GM23338 (cell line): ENCODE data around the gene DHFR2. TPM values are rescaled to one million over a fixed set of nuclear protein-coding genes. Genes with fewer than 3 reads are reported as not detected.
A peak's percentile ranks its signal among the peaks of the same experiment; 100 is the strongest.

ENCODE experiments used
- ATAC-seq: fragments of 200-7000 bp; cut with Tn5 transposase; 3 replicates; pipeline ENCODE4 v1.9.1; 2020
- DNase-seq: peaks from one replicate; pipeline ENCODE4 v3.0.0-alpha.2; 2015; ENCODE audit warnings: low spot score
- H2AFZ ChIP-seq: fragments of 200-600 bp; sonication (generic); 2 replicates; pipeline ENCODE4 v1.8.0; 2016; ENCODE audit warnings: antibody characterized with exemption, mild to moderate bottlenecking, moderate library complexity
- H3F3A ChIP-seq: fragments of 200-600 bp; sonication (generic); replicated peaks from 2 replicates; pipeline ENCODE4 v1.8.0; 2017; ENCODE audit warnings: antibody characterized with exemption, mixed run types, low read depth
- H3K27ac ChIP-seq: fragments of 200-600 bp; sonication (generic); 2 replicates; pipeline ENCODE4 v1.6.1; 2016; ENCODE audit warnings: low read depth
- H3K27me3 ChIP-seq: fragments of 200-600 bp; sonication (generic); 2 replicates; pipeline ENCODE4 v1.8.0; 2016; ENCODE audit warnings: mild to moderate bottlenecking, mixed run types, moderate library complexity; ENCODE audit not compliant: insufficient read depth
- H3K36me3 ChIP-seq: fragments of 200-600 bp; sonication (generic); 2 replicates; pipeline ENCODE4 v1.8.0; 2016; ENCODE audit warnings: mild to moderate bottlenecking; ENCODE audit not compliant: insufficient read depth
- H3K4me1 ChIP-seq: fragments of 200-600 bp; sonication (generic); 2 replicates; pipeline ENCODE4 v1.8.0; 2016; ENCODE audit warnings: mild to moderate bottlenecking, moderate library complexity; ENCODE audit not compliant: insufficient read depth
- H3K4me2 ChIP-seq: fragments of 200-600 bp; sonication (generic); 2 replicates; pipeline ENCODE4 v1.7.1; 2017; ENCODE audit warnings: mixed run types
- H3K4me3 ChIP-seq: fragments of 200-600 bp; sonication (generic); 2 replicates; pipeline ENCODE4 v1.6.1; 2016; ENCODE audit warnings: mixed run types
- H3K79me2 ChIP-seq: fragments of 200-600 bp; sonication (generic); replicated peaks from 2 replicates; pipeline ENCODE4 v1.8.0; 2017; ENCODE audit warnings: mild to moderate bottlenecking; ENCODE audit not compliant: insufficient read depth
- H3K9me2 ChIP-seq: fragments of 200-600 bp; sonication (generic); 2 replicates; pipeline ENCODE4 v1.8.0; 2017; ENCODE audit not compliant: insufficient read depth
- H4K20me1 ChIP-seq: fragments of 200-600 bp; sonication (generic); replicated peaks from 2 replicates; pipeline ENCODE4 v1.8.0; 2017; ENCODE audit warnings: mild to moderate bottlenecking; ENCODE audit not compliant: insufficient read depth
- H3K27ac Mint-ChIP-seq: 2 replicates; pipeline ENCODE4 v1.8.0; 2020; ENCODE audit warnings: inconsistent platforms, mild to moderate bottlenecking, moderate library complexity, mixed read lengths
- H3K27me3 Mint-ChIP-seq: 3 replicates; pipeline ENCODE4 v1.8.0; 2022; ENCODE audit warnings: low read depth, mild to moderate bottlenecking, moderate library complexity, mixed read lengths, inconsistent platforms; ENCODE audit not compliant: insufficient read depth, poor library complexity
- H3K36me3 Mint-ChIP-seq: 3 replicates; pipeline ENCODE4 v1.8.0; 2021; ENCODE audit warnings: low read depth, mild to moderate bottlenecking, inconsistent platforms, moderate library complexity, mixed read lengths
- H3K4me1 Mint-ChIP-seq: 3 replicates; pipeline ENCODE4 v1.8.0; 2020; ENCODE audit warnings: mild to moderate bottlenecking, inconsistent platforms, mixed read lengths
- H3K4me3 Mint-ChIP-seq: 3 replicates; pipeline ENCODE4 v1.8.0; 2021; ENCODE audit warnings: moderate library complexity, mild to moderate bottlenecking, inconsistent platforms, mixed read lengths
- H3K9me3 Mint-ChIP-seq: 3 replicates; pipeline ENCODE4 v1.8.0; 2020; ENCODE audit warnings: moderate library complexity, mild to moderate bottlenecking, inconsistent platforms, mixed read lengths
- CREB1 ChIP-seq: fragments of 250-450 bp; sonication (Bioruptor Pico); IDR thresholded peaks from 2 replicates; pipeline ENCODE4 v1.5.0; 2020; ENCODE audit warnings: low read depth, mild to moderate bottlenecking, moderate library complexity
- CTCF ChIP-seq, 2 experiments: fragments of 200-600 bp in 1 of 2; sonication (generic) in 1 of 2; conservative IDR thresholded peaks; 2 replicates each; pipeline versions ENCODE4 v1.5.1 to v1.6.1; 2016 to 2017; ENCODE audit warnings: antibody characterized with exemption in 2 of 2, low read depth in 2 of 2, mild to moderate bottlenecking in 2 of 2, moderate library complexity in 1 of 2
- ETS1 ChIP-seq: IDR thresholded peaks from 2 replicates; pipeline ENCODE4 v1.6.1; 2016; ENCODE audit warnings: antibody characterized with exemption
- EZH2 ChIP-seq: fragments of 200-600 bp; sonication (generic); IDR thresholded peaks from one replicate; pipeline ENCODE4 v1.8.0; 2017; ENCODE audit warnings: antibody characterized with exemption, mild to moderate bottlenecking, low read depth; ENCODE audit not compliant: unreplicated experiment
- EZH2phosphoT487 ChIP-seq: fragments of 200-600 bp; sonication (generic); IDR thresholded peaks from one replicate; pipeline ENCODE4 v1.8.1; 2018; ENCODE audit warnings: antibody characterized with exemption; ENCODE audit not compliant: unreplicated experiment
- JUNB ChIP-seq: IDR thresholded peaks from one replicate; pipeline ENCODE4 v1.6.1; 2016; ENCODE audit warnings: antibody characterized with exemption; ENCODE audit not compliant: unreplicated experiment
- NANOG ChIP-seq: IDR thresholded peaks from 2 replicates; pipeline ENCODE4 v1.6.1; 2016; ENCODE audit warnings: antibody characterized with exemption, borderline replicate concordance
- POLR2AphosphoS5 ChIP-seq: IDR thresholded peaks from 2 replicates; pipeline ENCODE4 v1.6.1; 2016; ENCODE audit warnings: antibody characterized with exemption, low read depth
- REST ChIP-seq: IDR thresholded peaks from one replicate; pipeline ENCODE4 v1.6.1; 2018; ENCODE audit warnings: antibody characterized with exemption; ENCODE audit not compliant: unreplicated experiment
- STAT1 ChIP-seq: IDR thresholded peaks from one replicate; pipeline ENCODE4 v1.6.1; 2016; ENCODE audit warnings: antibody characterized with exemption; ENCODE audit not compliant: unreplicated experiment
- ZNF331 ChIP-seq: fragments of 250-450 bp; sonication (Bioruptor Pico); IDR thresholded peaks from 2 replicates; pipeline ENCODE4 v1.5.0; 2020; ENCODE audit warnings: low read depth, mild to moderate bottlenecking, moderate library complexity
- long read RNA-seq: library from polyadenylated mRNA; unstranded; transcript quantifications from one replicate; pipeline ENCODE4 v2.0.0, GENCODE V29; 2020; ENCODE audit not compliant: unreplicated experiment
- polyA plus RNA-seq: library from polyadenylated mRNA; unstranded; fragments of >200 nt; fragmentation: Nextera tagmentation; extraction: Ambion mirVana; gene quantifications from 2 replicates; pipeline ENCODE4 v1.2.1, GENCODE V29; 2016
- total RNA-seq: library from RNA; depleted of rRNA; stranded (reverse); fragments of >200 nt; shearing (Covaris generic); gene quantifications from 2 replicates; pipeline ENCODE4 v1.2.3, GENCODE V29; 2014; rRNA removed

The DHFR2 gene
- 1.3 and 1.6 TPM in 2 replicates for total RNA-seq
- 0.83 and 1.1 TPM in 2 replicates for polyA plus RNA-seq
- long read RNA-seq, partial matches to known transcripts: 0 of 1 reads
- long read RNA-seq, other reads (novel, unspliced or antisense): 0 of 1 reads

GRCh38 chr3:94062513-94063404, at the start of gene DHFR2, which contains the start of gene NSUN3:
Gene DHFR2, minus strand, starts transcription at chr3:94062916. Its CDS starts 1,405 bp downstream, at chr3:94061511.
Gene NSUN3, plus strand, starts transcription at chr3:94063061. Its CDS starts 66 bp downstream, at chr3:94063127.
- H3K27ac Mint-ChIP-seq: peak within 1 kb of the TSS; percentile 99
- peak within 1 kb of the TSS; percentile 98 for H3K4me3 Mint-ChIP-seq
- H3K4me2 ChIP-seq: peak within 1 kb of the TSS; percentile 84
- no peaks in the 10 kb centered on the region for H3K36me3 ChIP-seq
- peaks cover 6% of the 10 kb centered on the region for H3K27me3 Mint-ChIP-seq
- peak within 1 kb of the TSS; percentile 89 for H2AFZ ChIP-seq
- H3F3A ChIP-seq: no peaks in the 10 kb centered on the region
- no peaks in the 10 kb centered on the region; the same call in 2 of the 3 replicates for H3K9me3 Mint-ChIP-seq
- DNase-seq: peak; percentile 99
- no peaks in the 10 kb centered on the region for H3K9me2 ChIP-seq
- peaks cover 8% of the 10 kb centered on the region for H3K36me3 Mint-ChIP-seq
- peak; percentile 97 for ATAC-seq
- peaks cover 2% of the 10 kb centered on the region; the same call in 1 of the 3 replicates for H3K4me1 Mint-ChIP-seq
- H4K20me1 ChIP-seq: no peaks in the 10 kb centered on the region
- no peaks in the 10 kb centered on the region for H3K4me1 ChIP-seq
- no peaks in the 10 kb centered on the region for H3K27me3 ChIP-seq
- no peak for TF ChIP-seq CTCF (conservative IDR thresholded peaks at IDR 0.05; ENCODE audit: low read depth in 2 of 2)
- no peak for TF ChIP-seq NANOG
- no peak for TF ChIP-seq EZH2
- TF ChIP-seq EZH2phosphoT487: no peak
- peak; percentile 63 for TF ChIP-seq ETS1
- no peak for TF ChIP-seq REST
- TF ChIP-seq POLR2AphosphoS5: peak; percentile 71
- 0 out of 2 replicates have a peak, but pooled peaks have one; percentile 30 for TF ChIP-seq CREB1
- TF ChIP-seq ZNF331 (CRISPR knock-in tag): 0 out of 2 replicates have a peak, but pooled peaks have one; percentile 8
- no peak for TF ChIP-seq STAT1
- TF ChIP-seq JUNB: no peak
- peaks cover 10% of the 10 kb centered on the region; the same call in 1 of the 2 replicates for H3K79me2 ChIP-seq
- peak within 1 kb of the TSS; percentile 92 for H3K27ac ChIP-seq
- peak within 1 kb of the TSS; percentile 62 for H3K4me3 ChIP-seq
